HG03342 (cell line): Measurements from ENCODE around the gene PLD6.
"Not testable (repeated sequence)": the region's sequence is repeated elsewhere in the genome, so short reads cannot be mapped to it uniquely, and the experiment has no call there.

ENCODE experiments used
- ATAC-seq: cut with Tn5 transposase; IDR thresholded peaks from one replicate; pipeline ENCODE4 v1.9.1; 2021; ENCODE audit warnings: mild to moderate bottlenecking, moderate library complexity; ENCODE audit not compliant: unreplicated experiment

PLD6 gene

GRCh38 chr17:17201907-17202306 lies 4.2 kb downstream of the PLD6 start:
- ATAC-seq = no peak

- no peak for ATAC-seq
These were observed 4.9 kb downstream of the PLD6 start for GRCh38 chr17:17201271-17201670.

- no peak for ATAC-seq
These were observed 5.3 kb downstream of the PLD6 start for GRCh38 chr17:17200831-17201230.

DNA sequence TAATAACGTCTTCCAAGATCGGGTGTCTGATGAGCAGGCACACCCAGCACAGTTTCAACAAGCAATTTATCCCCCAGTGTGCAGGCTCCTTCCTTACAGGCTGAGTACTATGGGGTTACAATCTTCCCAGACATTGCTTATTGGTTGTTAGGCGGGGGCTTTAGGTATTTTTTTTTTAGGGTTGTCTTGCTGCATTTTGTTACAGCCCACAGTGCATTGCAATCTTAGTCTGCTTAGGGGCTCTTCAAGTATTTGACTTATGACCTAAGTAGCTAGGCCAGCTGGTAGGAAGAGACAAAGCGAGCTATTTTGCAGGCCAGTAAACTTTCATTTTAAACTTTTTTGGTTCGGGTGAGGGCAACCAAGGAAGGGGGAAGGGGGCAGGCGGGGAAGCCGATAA lies 5.8 kb downstream of the PLD6 start:
- ATAC-seq = no peak

DNA sequence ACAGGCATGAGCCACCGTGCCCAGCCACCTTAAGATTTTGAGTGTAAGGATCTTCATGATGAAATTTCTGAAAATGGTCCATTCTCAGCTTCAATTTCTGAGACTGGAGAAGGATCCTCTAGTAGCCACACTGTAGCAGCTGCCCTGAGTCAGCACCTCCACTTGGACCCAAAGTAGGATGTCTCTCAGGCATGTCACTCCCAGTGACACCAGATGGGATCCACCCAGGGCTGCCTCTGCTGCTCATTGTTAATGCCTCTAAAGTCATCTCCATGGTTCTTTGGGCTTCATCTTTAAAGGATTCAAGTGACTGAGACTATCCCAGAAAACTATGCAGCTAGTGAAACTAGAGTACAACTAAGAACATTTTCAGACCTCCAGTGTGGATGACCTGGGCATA lies 7.9 kb downstream of the PLD6 start:
- no peak for ATAC-seq

- no peak for ATAC-seq
These were observed 9.4 kb downstream of the PLD6 start for GRCh38 chr17:17196776-17197175.

GRCh38 chr17:17195466-17195865 lies 10.7 kb downstream of the PLD6 start:
- ATAC-seq = not testable (repeated sequence)

GRCh38 chr17:17191961-17192381 lies 14.2 kb downstream of the PLD6 start:
- no peak for ATAC-seq

- ATAC-seq = no peak
These were observed 14.8 kb downstream of the PLD6 start for GRCh38 chr17:17191346-17191792.

DNA sequence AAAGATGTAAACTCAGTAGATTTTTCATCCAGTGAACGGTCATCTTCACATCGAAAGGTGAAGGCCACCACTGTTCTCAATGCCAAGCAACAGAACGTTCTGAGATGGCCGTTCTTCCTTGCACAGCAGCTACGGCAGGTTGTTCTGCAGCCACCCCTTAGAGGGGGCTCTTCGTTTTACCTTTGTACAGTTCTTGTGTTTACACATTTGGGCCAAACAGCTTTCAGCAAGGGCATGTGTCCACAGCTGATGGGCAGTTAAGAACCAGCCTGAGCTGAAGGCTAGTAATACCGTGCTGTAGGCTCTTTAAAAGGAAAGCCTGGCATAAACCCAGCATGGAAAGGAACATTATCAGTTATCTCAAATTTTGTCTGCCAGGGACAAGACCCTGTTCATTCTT lies 15.9 kb downstream of the PLD6 start:
- no peak for ATAC-seq

- no peak for ATAC-seq
These were observed 16.6 kb downstream of the PLD6 start for GRCh38 chr17:17189559-17189958.

DNA sequence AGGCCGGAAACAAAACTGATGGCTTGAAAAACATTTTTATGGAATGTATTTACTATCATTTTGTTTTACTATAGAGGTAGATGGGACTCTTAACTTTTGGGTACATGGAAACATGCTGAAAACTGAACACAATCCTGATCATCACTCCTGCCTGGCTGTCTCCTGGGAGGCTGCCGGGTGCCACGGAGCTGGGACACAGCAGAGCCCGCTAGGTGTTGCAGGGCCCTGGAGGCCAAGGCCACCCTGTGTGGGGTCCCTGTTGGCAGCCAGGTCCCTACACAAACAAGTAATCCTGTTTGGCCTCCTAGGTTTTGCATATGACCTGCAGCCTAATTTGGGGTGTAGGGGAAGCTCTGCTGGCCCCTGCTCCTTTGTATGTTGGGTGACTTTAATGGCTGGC lies 17.5 kb downstream of the PLD6 start:
- no peak for ATAC-seq

DNA sequence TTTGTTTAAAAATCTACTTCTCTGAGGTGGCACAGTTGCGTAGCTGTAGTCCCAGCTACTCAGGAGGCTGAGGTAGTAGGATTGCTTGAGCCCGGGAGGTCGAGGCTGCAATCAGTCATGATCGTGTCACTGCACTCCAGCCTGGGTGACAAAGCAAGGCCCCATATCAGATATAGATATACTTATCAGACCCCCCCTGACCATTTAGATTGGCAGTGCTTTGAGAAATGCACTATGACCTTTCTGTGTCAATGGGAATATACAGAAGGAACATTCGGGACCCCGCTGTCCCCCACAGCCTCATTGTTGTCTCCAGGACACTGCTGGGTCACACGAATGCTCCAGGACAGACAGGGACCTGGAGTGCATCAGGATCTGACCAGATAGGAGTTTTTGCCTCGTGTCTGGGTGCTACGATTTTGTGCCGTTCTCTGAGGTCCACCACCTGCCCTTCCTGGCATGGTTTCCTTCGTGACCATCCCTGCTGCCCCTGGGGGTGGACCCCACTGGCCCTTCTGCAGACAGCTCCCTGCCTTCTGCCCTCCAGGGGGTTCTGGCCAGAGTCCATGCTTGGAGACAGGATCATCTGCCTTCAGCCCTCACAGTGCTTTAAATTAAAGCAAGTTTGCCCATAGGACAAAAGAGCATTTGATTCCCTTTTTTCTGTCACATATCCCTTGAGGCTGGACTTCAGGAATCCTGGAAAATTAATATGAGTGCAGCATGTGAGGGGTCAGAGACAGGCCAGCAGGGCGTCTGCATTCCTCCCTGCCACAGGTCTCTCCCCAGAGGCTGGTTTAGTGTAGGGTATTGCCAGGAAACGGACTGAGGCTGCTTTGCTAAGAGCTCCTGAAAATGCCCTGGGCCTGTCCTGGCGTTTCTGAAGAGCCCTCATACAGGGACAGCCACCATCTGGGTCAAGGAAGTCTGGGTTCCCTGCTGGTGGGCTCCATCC lies 19.3 kb downstream of the PLD6 start:
- ATAC-seq = no peak

DNA sequence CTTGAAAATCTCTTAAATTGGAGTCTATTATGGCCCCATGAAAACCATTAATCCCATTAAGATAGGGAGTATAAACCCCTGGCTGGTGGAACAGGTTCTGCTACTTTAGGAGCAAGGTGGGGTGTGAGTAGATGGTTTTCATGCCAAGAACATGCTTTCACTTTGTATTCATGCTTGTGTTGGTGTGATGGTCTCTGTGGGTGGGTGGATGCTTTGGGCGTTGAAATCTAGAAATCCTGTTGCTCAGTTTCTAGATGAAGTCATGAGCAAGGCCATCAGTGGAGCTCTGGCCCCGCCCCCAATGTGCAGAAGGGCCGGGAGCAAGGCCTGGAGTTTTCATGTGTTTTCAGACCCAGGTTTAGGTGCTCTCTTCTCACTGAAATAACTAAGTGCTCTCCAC lies 20.1 kb downstream of the PLD6 start:
- peak; percentile 47 for ATAC-seq

GRCh38 chr17:17184985-17185757 lies 21.0 kb downstream of the PLD6 start:
- ATAC-seq = not testable (repeated sequence)

DNA sequence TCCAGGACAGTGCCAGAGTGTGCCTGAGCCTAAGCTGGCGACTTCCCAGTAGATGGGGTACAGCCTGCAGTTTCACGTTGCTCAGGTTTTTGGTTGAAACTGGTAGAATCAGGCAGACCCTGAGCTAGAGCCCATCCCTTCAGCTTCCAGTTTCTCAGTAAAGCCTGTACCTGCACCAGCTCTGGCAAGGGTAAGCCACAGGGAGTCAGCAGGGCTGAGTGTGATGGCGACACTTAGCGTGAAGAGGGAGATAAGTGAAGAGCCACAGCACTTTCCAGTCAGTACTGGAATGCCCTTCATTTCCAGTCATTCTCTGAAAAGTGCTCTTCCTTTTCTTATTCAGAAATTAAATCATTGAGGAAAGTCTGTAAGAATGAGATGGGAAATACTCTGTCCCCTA lies 22.4 kb downstream of the PLD6 start:
- no peak for ATAC-seq

DNA sequence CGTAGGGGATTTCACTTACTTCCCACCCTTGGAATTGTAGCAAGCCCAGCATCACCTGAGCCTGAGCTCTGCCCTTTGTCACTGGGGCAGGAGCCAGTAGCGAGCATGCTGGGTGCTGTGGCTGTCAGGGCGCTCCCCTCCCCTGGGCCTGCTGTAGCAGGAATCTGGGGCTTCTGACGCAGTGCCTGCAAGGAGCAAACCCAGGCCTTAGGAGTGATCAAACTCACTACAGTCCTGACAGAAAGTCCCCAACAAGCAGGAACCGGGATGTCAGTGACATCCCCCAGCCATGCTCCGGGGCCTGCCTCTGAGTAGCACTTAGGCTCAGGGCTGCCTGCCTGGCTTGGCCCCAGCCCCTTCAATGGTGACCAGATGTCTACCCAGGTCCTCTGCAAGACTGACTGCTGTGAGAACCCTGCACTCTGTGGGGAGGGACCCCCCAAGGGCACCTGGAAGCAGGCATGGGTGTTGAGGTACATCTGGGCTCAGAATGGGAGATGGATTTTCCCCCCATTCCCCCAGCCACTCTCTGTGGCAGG lies 23.5 kb downstream of the PLD6 start:
- ATAC-seq = no peak

DNA sequence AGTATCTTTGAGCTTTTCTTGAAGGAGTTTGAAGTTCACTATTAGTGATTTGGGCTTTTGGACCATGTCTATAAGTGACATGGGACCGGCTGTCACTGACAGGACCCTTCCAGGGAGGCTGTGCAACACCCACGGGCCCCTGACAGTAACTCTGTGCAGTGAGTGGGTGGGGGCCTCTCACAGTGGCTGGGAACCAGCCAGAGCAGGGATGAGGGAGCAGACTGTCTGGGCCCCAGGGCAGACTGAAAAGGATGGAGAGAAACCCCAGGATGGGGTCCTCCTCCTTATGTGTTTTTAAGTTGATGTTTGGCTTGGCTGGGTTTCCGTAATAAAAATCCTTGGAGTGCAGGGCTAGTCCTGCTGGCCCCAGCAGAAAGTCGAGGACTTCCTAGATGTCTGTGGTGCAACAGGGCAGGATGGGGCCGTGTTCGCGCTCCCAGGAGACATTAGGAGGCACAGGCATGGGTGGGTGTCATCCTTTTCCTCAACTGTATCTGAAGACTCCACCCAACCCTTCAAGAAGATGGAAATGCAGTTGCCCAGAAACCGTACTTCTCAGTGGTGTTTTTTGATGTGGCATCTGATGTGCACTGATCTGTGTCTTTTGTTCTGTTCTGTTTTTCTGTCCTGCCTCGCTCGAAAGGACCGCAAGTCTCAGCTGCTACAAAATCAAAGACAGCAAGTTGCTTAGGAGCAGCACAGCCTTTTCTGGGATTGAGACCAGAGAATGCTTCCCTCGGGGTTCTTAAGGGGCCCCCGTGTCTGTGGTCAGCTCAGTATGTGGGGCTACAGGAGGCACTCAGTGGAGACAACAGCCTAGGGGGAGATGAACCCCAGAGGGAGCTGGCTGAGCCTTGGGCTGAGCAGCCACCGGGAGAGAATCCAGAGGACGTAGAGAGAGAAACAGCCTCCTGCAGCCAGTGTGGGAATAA lies 24.2 kb downstream of the PLD6 start:
- no peak for ATAC-seq

DNA sequence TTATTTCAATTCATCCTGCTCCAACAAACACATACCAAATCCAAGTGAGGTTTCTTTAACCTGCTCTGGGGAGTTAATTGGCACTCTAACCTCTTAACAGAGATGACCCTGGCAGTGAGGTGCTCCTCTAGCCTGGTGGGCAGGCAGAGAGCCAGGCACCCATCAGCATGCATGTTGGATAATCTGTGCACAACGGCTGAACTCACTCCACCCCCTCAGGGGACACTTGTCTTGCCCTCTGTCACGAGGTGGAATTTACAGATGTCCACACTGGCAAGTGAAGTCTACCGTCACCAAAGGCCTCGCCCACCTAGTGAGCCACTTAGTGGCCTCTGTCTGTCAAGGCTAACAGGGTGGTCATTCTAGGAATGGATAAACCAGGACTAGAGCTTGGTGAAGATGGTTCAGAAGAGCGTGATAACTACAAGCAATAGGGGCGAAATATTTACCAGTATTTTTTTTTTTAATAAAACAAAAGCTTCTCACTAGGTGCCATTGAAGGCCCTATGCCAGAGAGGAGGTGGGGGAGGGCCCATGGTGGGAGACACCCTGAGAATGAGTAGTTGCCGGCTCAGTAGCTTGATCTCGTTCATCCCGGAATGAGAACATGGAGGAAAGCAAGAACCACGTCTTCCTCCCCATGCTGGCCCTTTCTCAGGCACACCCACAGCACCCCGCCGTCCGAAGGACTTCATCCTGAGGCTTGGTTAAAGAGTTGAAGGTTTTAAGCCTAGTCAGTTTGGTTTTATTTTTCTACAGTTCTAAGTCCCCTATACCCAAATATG lies 25.2 kb downstream of the PLD6 start:
- ATAC-seq = no peak

DNA sequence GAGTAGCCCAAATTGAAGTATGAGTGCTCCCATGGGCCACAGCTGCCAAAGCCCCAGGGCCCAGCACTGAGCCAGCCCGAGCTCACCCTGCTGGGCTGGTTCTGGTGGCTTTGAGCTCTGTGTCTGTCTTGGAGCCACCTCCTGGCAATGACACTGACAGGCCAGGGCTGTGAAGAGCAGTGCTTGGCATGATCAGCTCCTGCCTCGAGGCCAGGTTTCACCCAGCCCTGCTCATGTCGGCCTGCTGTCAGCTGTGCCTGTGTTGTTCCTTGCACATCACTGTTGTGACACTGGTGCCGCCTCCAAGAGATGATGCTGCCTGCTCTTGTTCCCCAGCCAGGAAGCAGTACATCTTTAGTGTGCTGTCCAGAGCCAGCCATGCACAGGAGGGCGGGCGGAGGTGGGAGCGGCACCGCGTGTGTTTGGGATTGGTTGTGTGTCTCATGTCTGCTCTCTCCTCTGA lies 26.0 kb downstream of the PLD6 start:
- ATAC-seq = no peak
